Memory B cell (primary cell): Measurements from ENCODE around the gene SDC4.
A peak's percentile ranks its signal among the peaks of the same experiment; 100 is the strongest.

Experiments
- ATAC-seq: fragments of 150-1000 bp; cut with Tn5 transposase; 2 replicates; pipeline ENCODE4 v1.10.0; 2021; ENCODE audit warnings: low read depth, mild to moderate bottlenecking, moderate library complexity
- DNase-seq, 2 donors: peaks; one replicate each; pipeline ENCODE4 v3.0.0; 2022; ENCODE audit warnings: low spot score in 2 of 2
- H3K27ac Mint-ChIP-seq: one replicate; pipeline ENCODE4 v1.8.0; 2022; ENCODE audit warnings: mild to moderate bottlenecking, moderate library complexity, mixed read lengths
- H3K27me3 Mint-ChIP-seq: one replicate; pipeline ENCODE4 v1.8.0; 2022; ENCODE audit warnings: mixed read lengths
- H3K36me3 Mint-ChIP-seq: one replicate; pipeline ENCODE4 v1.8.0; 2022; ENCODE audit warnings: mild to moderate bottlenecking, mixed read lengths
- H3K4me1 Mint-ChIP-seq: one replicate; pipeline ENCODE4 v1.8.0; 2022; ENCODE audit warnings: mixed read lengths
- H3K4me3 Mint-ChIP-seq: one replicate; pipeline ENCODE4 v1.8.0; 2022; ENCODE audit warnings: mild to moderate bottlenecking, moderate library complexity, mixed read lengths
- H3K9me3 Mint-ChIP-seq: one replicate; pipeline ENCODE4 v1.8.0; 2022; ENCODE audit warnings: mixed read lengths

SDC4 gene

GRCh38 chr20:45329497-45330319 is 18.5 kb downstream of the SDC4 start:
- H3K36me3 Mint-ChIP-seq = no peaks in the 10 kb centered on the region
- H3K27me3 Mint-ChIP-seq = no peaks in the 10 kb centered on the region
- H3K27ac Mint-ChIP-seq = no peak overlapping the region
- ATAC-seq (no peak), DNase-seq (no peak)
- H3K9me3 Mint-ChIP-seq = no peaks in the 10 kb centered on the region
- H3K4me1 Mint-ChIP-seq = peaks cover 2% of the 10 kb centered on the region
- H3K4me3 Mint-ChIP-seq = no peak overlapping the region

- Mint-ChIP-seq H3K4me3 (no peak overlapping the region), H3K36me3 (no peaks in the 10 kb centered on the region), H3K4me1 (peaks cover 2% of the 10 kb centered on the region), H3K9me3 (no peaks in the 10 kb centered on the region), H3K27me3 (no peaks in the 10 kb centered on the region), H3K27ac (no peak overlapping the region)
- ATAC-seq (no peak), DNase-seq (no peak)
Measured at GRCh38 chr20:45328451-45328850, 19.8 kb downstream of the SDC4 start.

- H3K4me3 Mint-ChIP-seq = no peak overlapping the region
- no peaks in the 10 kb centered on the region for H3K27me3 Mint-ChIP-seq
- no peaks in the 10 kb centered on the region for H3K36me3 Mint-ChIP-seq
- ATAC-seq (no peak), DNase-seq (no peak)
- H3K9me3 Mint-ChIP-seq = no peaks in the 10 kb centered on the region
- peaks cover 5% of the 10 kb centered on the region for H3K4me1 Mint-ChIP-seq
- H3K27ac Mint-ChIP-seq = no peak overlapping the region
Measured at GRCh38 chr20:45325371-45325770, 22.9 kb downstream of the SDC4 start.

- no peak for DNase-seq
- ATAC-seq = no peak
- Mint-ChIP-seq H3K9me3 (no peaks in the 10 kb centered on the region), H3K27ac (no peak overlapping the region), H3K36me3 (no peaks in the 10 kb centered on the region), H3K4me1 (peaks cover 10% of the 10 kb centered on the region), H3K27me3 (no peaks in the 10 kb centered on the region), H3K4me3 (no peak overlapping the region)
Measured at GRCh38 chr20:45323731-45324130, 24.5 kb downstream of the SDC4 start.

GRCh38 chr20:45322952-45323383 is 25.3 kb downstream of the SDC4 start:
- H3K4me1 Mint-ChIP-seq = peaks cover 10% of the 10 kb centered on the region
- H3K36me3 Mint-ChIP-seq = no peaks in the 10 kb centered on the region
- H3K9me3 Mint-ChIP-seq = no peaks in the 10 kb centered on the region
- H3K4me3 Mint-ChIP-seq = no peak overlapping the region
- H3K27ac Mint-ChIP-seq = no peak overlapping the region
- DNase-seq = no peak
- ATAC-seq = peak; percentile 21
- no peaks in the 10 kb centered on the region for H3K27me3 Mint-ChIP-seq

GRCh38 chr20:45320948-45321595 is 27.2 kb downstream of the SDC4 start:
- peaks cover 7% of the 10 kb centered on the region for H3K27me3 Mint-ChIP-seq
- peak; percentile 97 for ATAC-seq
- H3K9me3 Mint-ChIP-seq = no peaks in the 10 kb centered on the region
- peaks cover 13% of the 10 kb centered on the region for H3K4me1 Mint-ChIP-seq
- H3K27ac Mint-ChIP-seq = peak overlapping the region; percentile 50
- H3K4me3 Mint-ChIP-seq = no peak overlapping the region
- no peaks in the 10 kb centered on the region for H3K36me3 Mint-ChIP-seq
- peak in 1 of 2 donors; percentile 65 for DNase-seq

GRCh38 chr20:45318948-45319347 is 29.3 kb downstream of the SDC4 start:
- Mint-ChIP-seq H3K4me1 (peaks cover 13% of the 10 kb centered on the region), H3K27me3 (peaks cover 17% of the 10 kb centered on the region), H3K9me3 (no peaks in the 10 kb centered on the region), H3K36me3 (no peaks in the 10 kb centered on the region), H3K27ac (no peak overlapping the region), H3K4me3 (no peak overlapping the region)
- DNase-seq = no peak
- no peak for ATAC-seq

GRCh38 chr20:45318386-45318939 is 29.8 kb downstream of the SDC4 start:
- H3K4me3 Mint-ChIP-seq = no peak overlapping the region
- H3K36me3 Mint-ChIP-seq = no peaks in the 10 kb centered on the region
- H3K27ac Mint-ChIP-seq = no peak overlapping the region
- H3K27me3 Mint-ChIP-seq = peaks cover 22% of the 10 kb centered on the region
- H3K9me3 Mint-ChIP-seq = no peaks in the 10 kb centered on the region
- DNase-seq (no peak), ATAC-seq (no peak)
- H3K4me1 Mint-ChIP-seq = peaks cover 13% of the 10 kb centered on the region

- no peak overlapping the region for H3K4me3 Mint-ChIP-seq
- ATAC-seq (no peak), DNase-seq (no peak)
- peaks cover 13% of the 10 kb centered on the region for H3K4me1 Mint-ChIP-seq
- no peak overlapping the region for H3K27ac Mint-ChIP-seq
- H3K9me3 Mint-ChIP-seq = no peaks in the 10 kb centered on the region
- no peaks in the 10 kb centered on the region for H3K36me3 Mint-ChIP-seq
- peaks cover 26% of the 10 kb centered on the region for H3K27me3 Mint-ChIP-seq
Measured at GRCh38 chr20:45317826-45318225, 30.4 kb downstream of the SDC4 start.

GRCh38 chr20:45316150-45317080 is 31.8 kb downstream of the SDC4 start:
- Mint-ChIP-seq H3K4me1 (peaks cover 13% of the 10 kb centered on the region), H3K4me3 (no peak overlapping the region), H3K27me3 (peaks cover 31% of the 10 kb centered on the region), H3K9me3 (no peaks in the 10 kb centered on the region), H3K27ac (no peak overlapping the region), H3K36me3 (no peaks in the 10 kb centered on the region)
- DNase-seq = no peak
- ATAC-seq = no peak

GRCh38 chr20:45315672-45316071 is 32.6 kb downstream of the SDC4 start:
- H3K36me3 Mint-ChIP-seq = no peaks in the 10 kb centered on the region
- ATAC-seq (no peak), DNase-seq (no peak)
- H3K27me3 Mint-ChIP-seq = peaks cover 36% of the 10 kb centered on the region
- no peak overlapping the region for H3K27ac Mint-ChIP-seq
- H3K4me1 Mint-ChIP-seq = peaks cover 13% of the 10 kb centered on the region
- H3K4me3 Mint-ChIP-seq = no peak overlapping the region
- no peaks in the 10 kb centered on the region for H3K9me3 Mint-ChIP-seq

GRCh38 chr20:45313943-45314342 is 34.3 kb downstream of the SDC4 start:
- no peak overlapping the region for H3K4me3 Mint-ChIP-seq
- H3K36me3 Mint-ChIP-seq = no peaks in the 10 kb centered on the region
- peaks cover 8% of the 10 kb centered on the region for H3K4me1 Mint-ChIP-seq
- H3K27me3 Mint-ChIP-seq = peaks cover 49% of the 10 kb centered on the region
- no peak for DNase-seq
- no peak overlapping the region for H3K27ac Mint-ChIP-seq
- no peak for ATAC-seq
- no peaks in the 10 kb centered on the region for H3K9me3 Mint-ChIP-seq

GRCh38 chr20:45313065-45313695 is 35.0 kb downstream of the SDC4 start:
- DNase-seq (no peak), ATAC-seq (no peak)
- Mint-ChIP-seq H3K27me3 (peaks cover 49% of the 10 kb centered on the region), H3K36me3 (no peaks in the 10 kb centered on the region), H3K4me1 (peaks cover 6% of the 10 kb centered on the region), H3K27ac (no peak overlapping the region), H3K9me3 (no peaks in the 10 kb centered on the region), H3K4me3 (no peak overlapping the region)
